ENCODE data around the gene MRPL17. TPM values are rescaled to one million over a fixed set of nuclear protein-coding genes. Genes with fewer than 3 reads are reported as not detected.

MRPL17 gene
- total RNA-seq, 1 experiment from 2014 or later, result 93.0 TPM

- no peak for DNase-seq (ENCODE audit: low read depth)
These were observed 49.4 kb downstream of the MRPL17 start for GRCh38 chr11:6633422-6634408.

- DNase-seq (ENCODE audit: low read depth), result no peak
These were observed 50.7 kb downstream of the MRPL17 start for GRCh38 chr11:6632116-6633073.

- DNase-seq (ENCODE audit: low read depth), result no peak
These were observed 51.7 kb downstream of the MRPL17 start for GRCh38 chr11:6631361-6631890.

- no peak for DNase-seq (ENCODE audit: low read depth)
These were observed 52.4 kb downstream of the MRPL17 start for GRCh38 chr11:6630632-6631291.

Other genes starting within 250 kb of the MRPL17 start
- gene HPX, start 242.4 kb downstream of the MRPL17 start, total RNA-seq (2014; rRNA removed; shearing (Covaris generic)), result 0.35 TPM in 1 of 2 replicates, not detected in the other
- 27.2 and 35.5 TPM in 2 replicates for gene TRIM3, start 209.4 kb downstream of the MRPL17 start, total RNA-seq (2014; rRNA removed; shearing (Covaris generic))
- gene ARFIP2, start 202.0 kb downstream of the MRPL17 start, total RNA-seq (2014; rRNA removed; shearing (Covaris generic)), result 123 and 126 TPM in 2 replicates
- 49.8 and 60.5 TPM in 2 replicates for gene TIMM10B, start 201.8 kb downstream of the MRPL17 start, total RNA-seq (2014; rRNA removed; shearing (Covaris generic))
- gene DNHD1, start 186.1 kb downstream of the MRPL17 start, total RNA-seq (2014; rRNA removed; shearing (Covaris generic)), result 3.5 and 5.7 TPM in 2 replicates
- 40.8 and 44.9 TPM in 2 replicates for gene RRP8, start 79.7 kb downstream of the MRPL17 start, total RNA-seq (2014; rRNA removed; shearing (Covaris generic))
- 142 and 149 TPM in 2 replicates for gene ILK, start 79.6 kb downstream of the MRPL17 start, total RNA-seq (2014; rRNA removed; shearing (Covaris generic))
- 228 and 254 TPM in 2 replicates for gene TAF10, start 71.1 kb downstream of the MRPL17 start, total RNA-seq (2014; rRNA removed; shearing (Covaris generic))
- gene TPP1, start 63.9 kb downstream of the MRPL17 start, total RNA-seq (2014; rRNA removed; shearing (Covaris generic)), result 10.7 and 31.2 TPM in 2 replicates
- gene DCHS1, start 27.5 kb downstream of the MRPL17 start, total RNA-seq (2014; rRNA removed; shearing (Covaris generic)), result 0.57 and 0.66 TPM in 2 replicates
- gene OR2AG2, start 88.6 kb upstream of the MRPL17 start, total RNA-seq (2014; rRNA removed; shearing (Covaris generic)), result not detected in 2 replicates
- not detected in 2 replicates for gene OR2AG1, start 99.7 kb upstream of the MRPL17 start, total RNA-seq (2014; rRNA removed; shearing (Covaris generic))
- not detected in 2 replicates for gene OR6A2, start 116.3 kb upstream of the MRPL17 start, total RNA-seq (2014; rRNA removed; shearing (Covaris generic))
- not detected in 2 replicates for gene OR10A5, start 162.3 kb upstream of the MRPL17 start, total RNA-seq (2014; rRNA removed; shearing (Covaris generic))
- gene OR10A2, start 179.7 kb upstream of the MRPL17 start, total RNA-seq (2014; rRNA removed; shearing (Covaris generic)), result not detected in 2 replicates
- gene OR10A4, start 193.3 kb upstream of the MRPL17 start, total RNA-seq (2014; rRNA removed; shearing (Covaris generic)), result not detected in 2 replicates
- gene OR2D2, start 209.2 kb upstream of the MRPL17 start, total RNA-seq (2014; rRNA removed; shearing (Covaris generic)), result not detected in 2 replicates
- gene OR2D3, start 237.7 kb upstream of the MRPL17 start, total RNA-seq (2014; rRNA removed; shearing (Covaris generic)), result not detected in 2 replicates
- gene ZNF215, start 243.1 kb upstream of the MRPL17 start, total RNA-seq (2014; rRNA removed; shearing (Covaris generic)), result not detected in 2 replicates

Data from HT1080 (cell line).